ENCODE measurements around the gene ZP3. TPM values are rescaled to one million over a fixed set of nuclear protein-coding genes. Genes with fewer than 3 reads are reported as not detected.
"Not testable (repeated sequence)": the region's sequence is repeated elsewhere in the genome, so short reads cannot be mapped to it uniquely, and the experiment has no call there.

ZP3 gene
- total RNA-seq, 1 donor from 2014 or later: 1.2 TPM

DNA sequence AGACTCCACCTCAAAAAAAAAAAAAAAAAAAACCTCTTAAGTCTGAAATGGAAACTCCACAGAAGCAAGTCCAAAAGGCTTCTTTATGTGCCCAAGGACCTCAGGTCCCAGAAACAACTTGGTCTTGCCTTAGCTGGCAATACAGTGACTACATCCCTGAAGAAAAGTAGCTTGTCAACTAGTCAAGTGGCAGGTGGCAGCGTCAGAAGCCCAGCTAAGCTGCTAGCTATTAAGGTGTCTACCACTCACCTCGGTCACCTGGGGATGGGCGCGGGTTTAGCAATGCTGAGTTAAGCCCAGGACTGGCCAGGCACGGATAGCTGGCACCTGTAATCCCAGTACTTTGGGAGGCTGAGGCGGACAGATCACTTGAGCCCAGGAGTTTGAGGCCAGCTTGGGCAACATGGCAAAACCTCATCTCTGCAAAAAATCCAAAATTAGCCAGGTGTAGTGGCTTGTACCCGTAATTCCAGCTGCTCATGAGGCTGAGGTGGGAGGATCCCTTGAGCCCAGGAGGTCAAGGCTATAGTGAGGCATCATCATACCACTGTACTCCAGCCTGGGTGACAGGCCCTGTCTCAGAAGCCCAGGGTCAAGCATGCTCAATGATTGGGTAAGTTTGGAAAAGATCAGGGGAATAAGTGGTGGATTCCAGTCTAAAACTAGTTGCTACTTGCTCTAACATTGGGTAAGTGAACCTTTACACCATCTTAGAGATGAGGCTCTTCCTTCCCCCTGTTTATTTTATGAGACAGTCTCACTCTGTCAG lies 14.6 kb downstream of the ZP3 start:
- DNase-seq (ENCODE audit: low spot score in 2 of 2); FAIRE-seq: not testable (repeated sequence)

DNA sequence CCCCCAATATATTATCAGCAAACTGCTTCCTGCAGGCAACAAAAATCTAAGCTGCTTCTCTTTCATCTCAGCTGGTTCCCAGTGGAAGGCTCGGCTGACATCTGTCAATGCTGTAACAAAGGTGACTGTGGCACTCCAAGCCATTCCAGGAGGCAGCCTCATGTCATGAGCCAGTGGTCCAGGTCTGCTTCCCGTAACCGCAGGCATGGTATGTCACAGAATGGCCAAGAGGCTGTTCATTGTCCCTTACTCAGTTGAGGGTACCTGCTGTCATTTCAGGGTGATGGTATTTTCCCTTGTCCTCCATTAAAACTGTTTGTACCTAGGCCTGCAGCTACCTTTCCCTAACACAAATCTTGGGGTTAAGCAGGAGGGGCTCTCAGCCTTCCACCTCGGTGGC lies 15.7 kb downstream of the ZP3 start:
- not testable (repeated sequence) for DNase-seq (ENCODE audit: low spot score in 2 of 2); FAIRE-seq

DNA sequence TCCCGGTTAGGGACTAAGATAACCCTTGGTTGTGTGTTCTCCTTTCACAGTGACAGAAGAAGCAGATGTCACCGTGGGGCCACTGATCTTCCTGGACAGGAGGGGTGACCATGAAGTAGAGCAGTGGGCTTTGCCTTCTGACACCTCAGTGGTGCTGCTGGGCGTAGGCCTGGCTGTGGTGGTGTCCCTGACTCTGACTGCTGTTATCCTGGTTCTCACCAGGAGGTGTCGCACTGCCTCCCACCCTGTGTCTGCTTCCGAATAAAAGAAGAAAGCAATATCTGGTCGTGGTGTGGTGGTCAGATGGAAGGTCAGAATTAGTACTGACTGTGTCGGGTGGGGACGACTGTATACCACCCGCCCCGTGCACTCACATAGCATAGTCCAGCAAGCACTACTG lies 17.0 kb downstream of the ZP3 start:
- DNase-seq (ENCODE audit: low spot score in 2 of 2); FAIRE-seq: not testable (repeated sequence)

DNA sequence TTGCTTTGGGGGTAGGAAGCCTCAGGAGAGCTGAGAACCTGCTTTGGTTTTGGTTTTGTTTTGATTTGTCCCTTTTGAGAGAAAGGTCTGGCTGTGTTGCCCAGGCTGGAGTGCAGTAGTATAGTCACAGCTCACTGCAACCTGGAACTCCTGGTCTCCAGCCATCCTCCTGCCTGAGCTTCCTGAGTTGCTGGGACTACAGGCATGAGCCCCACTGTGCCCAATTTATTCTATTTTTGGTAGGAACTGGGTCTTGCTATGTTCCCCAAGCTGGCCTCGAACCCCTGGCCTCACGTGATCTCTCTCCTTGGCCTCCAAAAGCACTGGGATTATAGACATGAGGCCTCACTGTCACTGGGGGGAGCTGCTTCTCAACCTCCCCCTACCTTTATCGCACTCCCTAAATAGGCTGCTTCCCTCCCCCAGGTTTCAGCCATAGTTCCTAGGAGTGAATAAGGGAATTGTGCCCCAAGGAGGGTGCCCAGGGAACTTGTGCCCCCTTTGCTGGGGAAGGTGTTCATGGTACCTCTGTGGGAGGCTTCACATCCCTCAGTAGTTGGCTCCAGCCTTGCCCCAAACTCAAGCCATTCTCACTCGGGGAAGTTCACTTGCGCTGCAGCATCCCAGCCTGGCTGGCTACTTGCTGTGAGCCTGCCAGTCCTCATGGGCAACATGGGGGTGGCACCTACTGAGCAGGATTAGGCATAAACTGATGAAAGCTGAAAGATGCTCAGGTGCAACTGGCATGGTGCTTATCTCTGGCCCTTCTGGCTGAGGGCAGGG lies 18.1 kb downstream of the ZP3 start:
- not testable (repeated sequence) for FAIRE-seq; DNase-seq (ENCODE audit: low spot score in 2 of 2)

DNA sequence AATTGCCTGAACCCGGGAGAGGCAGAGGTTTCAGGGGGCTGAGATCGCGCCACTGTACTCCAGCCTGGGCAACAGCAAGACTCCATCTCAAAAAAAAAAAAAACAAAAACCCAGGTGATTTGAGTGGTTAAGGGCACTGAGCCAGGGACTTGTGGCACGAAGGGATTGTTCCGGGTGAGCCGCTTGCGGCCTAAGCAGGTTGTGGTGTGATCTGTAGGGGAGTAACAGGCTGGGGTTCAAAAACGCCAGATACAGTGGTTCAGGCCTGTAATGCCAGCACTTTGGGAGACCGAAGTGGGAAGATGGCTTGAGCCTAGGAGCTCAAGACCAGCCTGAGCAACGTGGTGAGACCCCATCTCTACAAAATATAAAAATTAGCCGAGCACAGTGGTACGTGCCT lies 19.1 kb downstream of the ZP3 start:
- DNase-seq (ENCODE audit: low spot score in 2 of 2); FAIRE-seq: not testable (repeated sequence)

DNA sequence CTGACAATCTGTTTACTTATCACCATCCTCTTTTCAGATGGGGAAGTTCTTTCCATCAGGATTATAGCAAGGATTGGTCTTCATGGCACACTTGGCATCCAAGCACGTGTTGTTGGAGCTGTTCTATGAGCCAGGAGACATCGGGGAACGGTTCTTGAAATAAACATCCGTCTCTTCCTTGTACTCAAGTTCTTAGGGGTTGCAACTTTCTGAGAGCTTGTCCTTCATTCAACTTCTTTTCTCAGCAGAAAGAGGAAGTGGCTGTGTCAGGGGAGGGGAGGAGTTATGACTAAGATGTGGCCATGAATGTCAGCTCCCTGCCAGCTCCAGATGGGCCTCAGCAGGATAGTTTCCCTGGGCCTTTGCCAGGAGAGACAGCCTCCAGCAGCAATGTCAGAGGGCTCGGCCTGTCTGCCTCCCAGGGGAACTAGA lies 20.8 kb downstream of the ZP3 start:
- not testable (repeated sequence) for FAIRE-seq
- DNase-seq (ENCODE audit: low spot score in 2 of 2): peak in 1 of 2 donors; percentile 6

DNA sequence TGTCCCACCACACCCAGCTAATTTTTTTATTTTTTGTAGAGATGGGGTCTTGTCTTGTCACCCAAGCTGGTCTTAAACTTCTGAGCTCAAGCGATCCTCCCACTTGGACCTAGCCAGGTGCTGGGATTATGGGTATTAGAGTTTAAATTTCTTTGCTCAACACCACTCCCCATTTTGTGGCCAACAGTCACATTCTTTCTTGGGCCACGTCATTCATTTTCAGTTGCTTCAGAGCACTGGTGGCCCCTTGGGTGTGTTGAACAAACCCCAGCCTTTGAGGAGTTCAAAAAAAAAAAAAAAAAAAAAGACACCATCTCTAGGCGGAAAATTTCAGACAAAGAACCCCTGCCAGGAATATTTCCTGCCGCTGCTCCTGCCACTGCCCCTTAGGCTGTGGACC lies 32.3 kb downstream of the ZP3 start:
- FAIRE-seq; DNase-seq (ENCODE audit: low spot score in 2 of 2): not testable (repeated sequence)

DNA sequence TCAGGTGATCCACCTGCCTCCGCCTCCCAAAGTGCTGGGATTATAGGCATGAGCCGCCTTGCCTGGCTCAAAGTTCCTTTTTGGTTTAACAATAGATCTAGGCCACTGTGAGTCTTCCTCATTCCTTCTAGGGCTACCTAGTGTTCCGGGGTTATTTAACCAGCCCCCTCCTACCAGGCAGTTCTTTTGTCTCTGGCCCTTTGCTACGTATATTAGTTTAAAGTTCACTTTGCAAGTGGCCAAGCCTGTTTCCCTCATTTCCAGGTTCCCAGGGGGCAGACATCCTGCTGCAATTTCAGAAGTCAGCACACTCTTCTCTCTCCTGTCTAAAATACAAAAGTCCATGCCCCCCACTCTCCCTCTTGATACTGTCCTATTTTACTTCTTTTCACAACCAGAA lies 33.8 kb downstream of the ZP3 start:
- FAIRE-seq: not testable (repeated sequence)

DNA sequence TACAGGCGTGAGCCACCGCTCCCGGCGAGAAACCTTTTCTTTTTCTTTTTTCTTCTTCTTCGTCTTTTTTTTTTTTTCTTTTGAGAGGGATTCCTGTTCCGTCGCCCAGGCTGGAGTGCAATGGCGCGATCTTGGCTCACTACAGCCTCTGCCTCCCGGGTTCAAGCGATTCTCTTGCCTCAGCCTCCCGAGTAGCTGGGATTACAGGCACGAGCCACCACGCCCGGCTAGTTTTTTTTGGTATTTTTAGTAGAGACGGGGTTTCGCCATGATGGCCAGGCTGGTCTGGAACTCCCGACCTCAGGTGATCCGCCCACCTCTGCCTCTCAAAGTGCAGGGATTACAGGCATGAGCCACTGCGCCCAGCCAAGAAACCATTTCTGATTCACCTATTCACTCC lies 36.0 kb downstream of the ZP3 start:
- not testable (repeated sequence) for DNase-seq (ENCODE audit: low spot score in 2 of 2)

More for the DNA sequence above, 33.8 kb downstream of the ZP3 start:
- not testable (repeated sequence) for DNase-seq (ENCODE audit: low spot score in 2 of 2)

DNA sequence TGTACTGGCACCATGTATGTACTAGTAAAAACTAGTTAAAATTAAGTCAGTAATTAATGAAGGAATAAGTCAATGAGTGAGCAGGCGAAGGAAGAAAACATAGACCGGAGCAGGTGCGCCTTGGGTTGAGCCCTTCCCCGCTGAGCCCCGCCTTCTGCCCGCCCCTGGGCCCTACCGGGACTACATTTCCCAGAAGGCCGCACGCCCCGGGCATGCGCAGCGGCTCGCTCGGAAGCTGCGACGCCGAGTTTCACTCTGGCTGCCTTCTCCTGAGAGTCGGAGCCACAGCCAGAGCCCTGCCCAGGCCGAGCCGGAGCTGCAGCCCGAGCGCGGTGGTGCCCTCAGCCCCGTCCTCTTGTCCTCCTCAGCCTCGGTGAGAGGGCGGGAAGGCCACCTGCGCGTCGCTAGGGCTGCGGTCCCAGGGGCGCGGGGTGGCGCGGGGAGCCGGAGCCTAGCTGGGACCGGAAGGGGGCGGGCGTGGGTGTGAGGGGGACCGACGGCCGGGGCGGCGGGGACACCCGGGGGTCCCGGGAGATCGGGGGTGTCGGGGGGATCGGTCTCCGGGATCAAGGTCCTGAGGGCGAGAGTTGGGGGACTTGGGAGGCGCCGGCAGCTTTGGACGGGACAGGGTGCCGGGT lies 36.8 kb downstream of the ZP3 start, which contains the start of gene DTX2:
Gene DTX2, plus strand, starts transcription at position 246 of the 638 bp plus-strand sequence. CDS start 18,801 bp downstream, outside the sequence.
- FAIRE-seq; DNase-seq (ENCODE audit: low spot score in 2 of 2): not testable (repeated sequence)

More for the DNA sequence above, 36.0 kb downstream of the ZP3 start:
- FAIRE-seq: not testable (repeated sequence)

DNA sequence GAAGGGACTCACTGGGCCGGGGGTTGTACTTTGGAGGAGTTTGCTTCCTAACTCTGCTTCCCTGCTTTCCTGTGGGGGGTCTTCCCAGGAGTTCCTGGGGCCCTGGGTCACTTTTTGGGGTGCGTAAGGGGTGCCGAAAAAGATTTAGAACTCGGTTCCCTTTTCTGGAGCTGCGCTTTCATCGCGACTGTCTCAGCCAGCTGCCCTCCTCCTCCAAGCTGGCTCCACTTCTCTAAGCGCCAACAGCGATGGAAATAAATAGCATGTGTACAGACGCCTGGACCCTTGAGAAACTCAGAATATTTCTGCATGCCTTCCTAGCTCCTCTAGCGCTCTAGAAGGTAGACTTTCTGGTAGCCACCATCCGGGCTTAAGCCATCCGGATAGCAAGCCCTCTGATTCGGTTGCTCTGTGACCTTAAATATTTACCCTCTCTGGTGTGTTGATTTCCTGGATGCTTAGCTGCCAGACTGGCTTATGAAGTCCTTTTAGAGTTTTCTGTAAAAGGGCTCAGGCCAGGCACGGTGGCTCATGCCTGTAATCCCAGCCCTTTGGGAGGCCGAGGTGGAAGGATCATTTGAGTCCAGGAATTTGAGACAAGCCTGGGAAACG lies 37.6 kb downstream of the ZP3 start:
- not testable (repeated sequence) for DNase-seq (ENCODE audit: low spot score in 2 of 2); FAIRE-seq

DNA sequence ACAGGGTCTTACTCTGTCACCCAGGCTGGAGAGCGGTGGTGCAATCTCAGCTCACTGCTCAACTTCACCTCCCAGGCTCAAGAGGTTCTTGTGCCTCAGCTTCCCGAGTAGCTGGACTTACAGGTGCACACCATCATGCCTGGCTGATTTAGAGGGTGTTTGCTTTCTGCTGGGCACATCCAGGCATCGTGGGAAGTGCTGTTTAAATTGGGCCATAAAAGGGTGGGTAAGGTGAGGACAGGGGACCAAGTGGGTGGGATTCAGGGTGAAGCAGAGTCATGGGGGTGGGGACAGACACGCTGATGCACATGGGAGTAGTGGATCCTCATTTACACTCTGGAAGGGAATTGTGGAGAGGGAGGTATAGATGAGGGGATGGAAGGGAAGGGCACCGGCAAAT lies 40.2 kb downstream of the ZP3 start:
- not testable (repeated sequence) for DNase-seq (ENCODE audit: low spot score in 2 of 2); FAIRE-seq

DNA sequence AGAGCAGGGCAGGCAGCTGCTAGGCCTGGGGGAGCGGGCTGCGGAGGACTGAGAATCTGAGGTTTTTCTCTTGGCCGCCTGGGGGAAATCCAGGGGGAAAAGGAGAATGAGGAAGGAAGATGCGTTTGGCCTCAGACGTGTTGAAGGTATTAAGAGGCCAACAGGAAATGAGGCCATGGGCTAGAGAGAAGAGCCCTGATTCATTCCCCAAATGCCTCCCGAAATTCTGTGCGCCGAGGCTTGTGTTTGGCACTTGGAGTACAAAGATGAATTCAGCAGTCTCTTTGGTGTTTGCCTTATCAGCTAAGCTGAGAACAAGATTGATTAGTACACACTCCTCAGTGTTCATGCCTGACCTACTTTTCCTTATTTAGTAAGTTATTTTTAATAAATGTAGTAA lies 41.2 kb downstream of the ZP3 start:
- FAIRE-seq; DNase-seq (ENCODE audit: low spot score in 2 of 2): not testable (repeated sequence)

DNA sequence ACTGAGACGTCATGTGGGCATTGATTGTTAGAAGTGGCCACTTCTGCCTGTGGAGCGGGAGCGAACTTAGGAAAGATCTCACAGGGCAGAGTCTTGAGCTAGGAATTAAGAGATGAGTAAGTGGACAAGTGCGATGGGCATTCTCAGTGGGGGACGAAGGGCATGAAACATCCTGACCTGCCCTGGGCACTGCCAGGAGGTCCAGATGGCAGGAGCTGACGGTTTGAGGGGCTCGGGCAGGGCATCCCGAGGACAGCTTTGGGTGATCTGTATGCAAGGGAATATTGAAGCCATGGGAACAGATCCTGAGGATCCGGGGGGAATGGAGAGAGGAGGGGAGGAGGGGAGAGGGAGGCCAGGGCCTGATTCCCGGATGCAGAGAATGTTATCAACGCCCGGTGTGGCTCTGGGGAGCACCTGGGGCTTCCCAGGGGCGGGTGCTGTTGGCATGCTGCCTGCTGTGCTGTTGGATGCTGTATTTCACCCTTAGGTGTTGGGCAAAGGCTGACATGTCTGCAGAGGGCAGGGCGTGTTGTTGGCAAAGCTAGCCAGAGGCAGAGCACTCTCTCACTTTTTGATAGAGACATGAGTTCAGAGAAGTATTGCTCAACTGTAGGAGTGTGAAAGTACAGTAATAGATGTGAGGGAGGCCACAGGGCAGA lies 43.1 kb downstream of the ZP3 start:
- not testable (repeated sequence) for FAIRE-seq; DNase-seq (ENCODE audit: low spot score in 2 of 2)

DNA sequence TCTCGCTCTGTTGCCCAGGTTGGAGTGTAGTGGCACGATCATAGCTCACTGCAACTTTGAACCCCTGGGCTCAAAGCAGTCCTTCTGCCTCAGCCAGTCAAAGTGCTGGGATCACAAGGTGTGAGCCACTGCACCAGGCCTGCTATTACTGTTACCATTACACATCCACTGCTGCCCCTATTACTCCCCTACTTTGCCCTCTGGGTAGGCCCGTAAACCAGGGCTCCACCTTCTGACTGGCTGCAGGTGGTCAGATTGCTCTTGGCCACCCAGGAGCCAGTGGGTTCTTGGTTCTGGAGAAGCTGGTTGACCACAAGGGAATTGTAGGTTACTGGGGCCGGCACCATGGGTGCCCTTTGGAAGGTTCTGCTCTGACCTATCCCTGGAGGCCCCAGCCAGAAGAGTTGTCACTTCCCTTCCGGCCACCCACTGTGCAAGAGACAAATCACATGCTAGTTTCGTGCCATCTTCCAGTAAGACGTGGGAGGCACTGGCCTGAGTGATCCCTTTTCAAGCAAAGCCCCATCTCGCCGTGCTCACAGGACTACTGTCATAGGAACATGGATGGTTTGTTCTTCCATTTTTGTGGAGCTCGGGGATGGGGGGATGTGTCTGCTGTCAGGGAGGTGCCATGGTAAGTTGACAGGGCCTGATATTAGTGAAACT lies 46.9 kb downstream of the ZP3 start:
- not testable (repeated sequence) for FAIRE-seq; DNase-seq (ENCODE audit: low spot score in 2 of 2)

DNA sequence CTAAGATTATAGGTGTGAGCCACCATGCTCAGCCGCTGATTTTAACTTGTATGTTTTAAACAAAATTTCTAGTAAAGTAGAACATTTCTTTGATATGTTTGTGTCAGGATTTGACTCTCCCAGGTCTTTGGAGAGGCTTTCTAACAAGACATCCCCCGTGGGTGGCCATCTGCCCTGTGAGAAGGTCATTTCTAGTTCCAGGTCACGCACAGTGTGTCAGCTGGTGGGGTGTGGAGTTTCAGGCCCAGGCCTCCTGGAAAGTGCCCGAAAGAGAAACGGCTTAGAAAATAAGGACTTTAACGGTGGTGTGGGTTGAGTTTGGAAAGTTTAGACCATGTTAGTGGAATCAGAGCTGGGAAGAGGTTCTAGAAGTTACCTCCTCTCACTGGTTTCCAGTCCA lies 48.3 kb downstream of the ZP3 start:
- not testable (repeated sequence) for FAIRE-seq; DNase-seq (ENCODE audit: low spot score in 2 of 2)

DNA sequence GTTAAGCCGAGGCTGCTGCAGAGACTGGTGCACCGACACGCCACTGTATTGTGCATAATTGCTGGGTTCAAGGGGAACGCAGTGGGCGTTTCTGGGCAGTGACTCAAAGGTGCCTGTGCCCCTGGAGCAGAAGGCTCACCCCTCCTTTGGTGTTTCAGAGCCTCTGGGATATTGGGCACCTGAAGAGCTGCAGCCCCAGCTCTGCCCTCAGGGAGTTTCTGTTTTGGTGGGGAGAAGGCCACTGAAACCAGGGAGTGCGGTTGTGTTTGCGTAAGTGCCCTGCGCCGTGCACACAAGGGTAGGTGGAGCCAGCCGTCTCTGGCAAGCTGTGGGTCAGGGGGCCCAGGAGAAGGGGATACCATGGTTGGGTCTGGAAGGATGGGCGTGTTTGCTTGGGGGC lies 51.5 kb downstream of the ZP3 start:
- FAIRE-seq; DNase-seq (ENCODE audit: low spot score in 2 of 2): not testable (repeated sequence)

DNA sequence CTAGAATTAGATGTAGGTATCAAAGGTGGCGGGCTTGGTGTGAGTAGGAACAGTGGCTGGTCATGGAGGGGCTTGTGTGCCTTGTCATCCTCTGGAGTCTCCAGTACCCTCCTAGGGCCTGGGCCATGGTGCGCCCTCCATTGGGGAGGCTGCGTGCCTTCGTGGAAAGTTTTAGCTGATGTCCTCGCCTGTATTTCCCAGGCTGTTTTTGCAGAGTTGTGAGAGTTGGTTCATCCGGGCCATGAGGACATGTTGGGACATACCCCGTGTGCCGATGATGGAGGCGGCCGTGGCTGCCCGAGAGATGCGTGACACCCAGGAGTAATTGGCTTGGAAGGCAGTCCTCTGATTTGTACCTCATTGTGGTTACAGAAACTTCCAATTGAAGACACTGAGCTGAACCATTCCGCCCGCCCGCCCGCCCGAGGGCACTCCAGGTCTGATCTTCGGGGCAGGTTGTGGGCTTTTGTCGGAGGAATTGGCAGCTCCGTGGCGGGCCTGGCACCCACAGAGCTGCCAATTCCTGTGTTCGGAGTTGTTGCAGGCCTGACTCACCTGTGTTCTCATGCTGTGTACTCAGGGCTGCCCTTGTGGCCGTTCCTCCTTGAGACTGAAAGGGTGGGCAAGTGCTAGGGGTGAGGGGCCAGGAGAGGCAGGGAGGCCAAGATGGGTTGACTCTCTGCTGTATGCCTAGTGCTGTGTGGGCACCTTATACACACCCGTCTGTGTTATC lies 52.2 kb downstream of the ZP3 start:
- not testable (repeated sequence) for DNase-seq (ENCODE audit: low spot score in 2 of 2); FAIRE-seq

Data from frontal cortex (tissue), 4 donors.